GM19395 (cell line): ENCODE results near the gene GPSM3.
"Not testable (repeated sequence)": the region's sequence is repeated elsewhere in the genome, so short reads cannot be mapped to it uniquely, and the experiment has no call there.

Experiments
- ATAC-seq: cut with Tn5 transposase; IDR thresholded peaks from one replicate; pipeline ENCODE4 v1.9.1; 2021; ENCODE audit warnings: mild to moderate bottlenecking, moderate library complexity; ENCODE audit not compliant: unreplicated experiment

GPSM3 gene

DNA sequence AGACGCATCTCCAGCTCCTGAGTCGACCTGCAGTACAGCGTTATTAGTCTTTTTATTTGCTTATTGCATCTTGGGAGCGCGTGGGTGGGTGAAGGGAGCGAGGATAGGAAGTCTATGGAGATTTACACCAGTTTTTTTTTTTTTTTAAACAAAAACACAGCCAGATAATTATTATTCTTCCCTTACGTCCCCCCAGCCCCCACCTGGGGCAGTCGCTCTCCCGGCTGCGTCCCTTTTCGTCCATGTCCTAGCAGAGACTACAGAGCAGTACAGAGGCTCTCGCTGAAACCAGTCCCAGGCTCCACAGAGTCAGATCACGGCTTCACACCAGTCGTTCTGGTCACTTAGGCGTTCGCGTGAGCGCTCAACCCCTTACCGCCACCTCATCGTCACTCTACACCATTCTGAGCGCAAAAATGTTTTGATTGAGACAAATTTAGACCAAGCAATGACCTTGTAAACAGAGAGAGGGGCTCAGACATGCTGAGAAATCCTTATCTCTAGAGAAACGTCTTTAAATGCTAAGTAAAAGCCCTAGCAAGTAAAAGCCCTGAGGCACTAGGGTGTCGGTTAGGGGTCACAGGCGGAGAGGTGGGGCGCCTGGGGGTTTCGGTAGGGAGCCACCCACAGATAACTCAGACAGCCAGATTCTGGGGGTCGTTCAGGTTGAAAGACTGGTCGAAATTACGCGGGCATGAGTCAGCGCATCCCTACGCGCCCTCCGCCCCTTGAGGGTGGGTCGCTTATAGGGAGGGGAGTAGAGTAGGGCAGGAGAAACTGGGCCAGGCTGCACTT, 39.5 kb downstream of the GPSM3 start:
- ATAC-seq, result no peak

- ATAC-seq, result no peak
These were observed 40.3 kb downstream of the GPSM3 start, which contains the start of gene PRRT1 for GRCh38 chr6:32151863-32152768. Gene PRRT1 (minus strand): TSS chr6:32151939. CDS start chr6:32151827, 112 bp downstream.

DNA sequence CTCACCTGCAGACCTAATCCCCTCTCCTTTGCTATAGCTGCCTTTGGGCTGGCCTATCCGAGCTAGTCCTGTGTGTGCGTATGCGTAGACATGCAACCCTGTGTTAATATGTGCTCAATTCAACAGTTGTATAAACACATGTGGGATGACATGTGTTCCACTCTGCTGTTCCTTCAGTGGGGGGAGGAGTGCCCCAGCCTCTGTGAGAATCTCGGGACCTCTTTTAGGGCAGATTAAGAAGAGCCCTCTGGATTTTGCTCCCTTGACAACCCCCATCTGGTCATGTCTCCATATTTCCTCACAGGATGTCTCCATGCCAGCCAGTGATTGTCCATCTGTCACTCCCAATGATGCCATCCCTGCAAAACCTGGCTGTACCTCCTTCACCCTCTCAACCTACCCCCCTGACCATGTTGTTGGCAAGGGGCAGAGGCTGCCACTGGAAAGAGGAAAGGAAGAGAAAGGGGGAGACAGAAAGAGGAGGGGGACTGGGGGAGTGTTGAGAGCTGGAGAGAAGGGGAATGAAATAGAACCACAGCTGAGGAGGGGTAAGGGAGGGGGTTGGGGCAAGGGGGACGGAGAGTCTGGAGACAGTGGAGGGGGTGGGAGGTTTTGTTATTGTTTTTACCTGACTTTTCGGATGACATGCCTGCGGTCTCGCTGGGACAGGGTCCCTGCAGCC, 41.1 kb downstream of the GPSM3 start:
- ATAC-seq, result no peak

- no peak for ATAC-seq
These were observed 42.2 kb downstream of the GPSM3 start for GRCh38 chr6:32149932-32150870.

- no peak for ATAC-seq
These were observed 43.2 kb downstream of the GPSM3 start for GRCh38 chr6:32149092-32149755.

- no peak for ATAC-seq
These were observed 44.0 kb downstream of the GPSM3 start for GRCh38 chr6:32148289-32149091.

DNA sequence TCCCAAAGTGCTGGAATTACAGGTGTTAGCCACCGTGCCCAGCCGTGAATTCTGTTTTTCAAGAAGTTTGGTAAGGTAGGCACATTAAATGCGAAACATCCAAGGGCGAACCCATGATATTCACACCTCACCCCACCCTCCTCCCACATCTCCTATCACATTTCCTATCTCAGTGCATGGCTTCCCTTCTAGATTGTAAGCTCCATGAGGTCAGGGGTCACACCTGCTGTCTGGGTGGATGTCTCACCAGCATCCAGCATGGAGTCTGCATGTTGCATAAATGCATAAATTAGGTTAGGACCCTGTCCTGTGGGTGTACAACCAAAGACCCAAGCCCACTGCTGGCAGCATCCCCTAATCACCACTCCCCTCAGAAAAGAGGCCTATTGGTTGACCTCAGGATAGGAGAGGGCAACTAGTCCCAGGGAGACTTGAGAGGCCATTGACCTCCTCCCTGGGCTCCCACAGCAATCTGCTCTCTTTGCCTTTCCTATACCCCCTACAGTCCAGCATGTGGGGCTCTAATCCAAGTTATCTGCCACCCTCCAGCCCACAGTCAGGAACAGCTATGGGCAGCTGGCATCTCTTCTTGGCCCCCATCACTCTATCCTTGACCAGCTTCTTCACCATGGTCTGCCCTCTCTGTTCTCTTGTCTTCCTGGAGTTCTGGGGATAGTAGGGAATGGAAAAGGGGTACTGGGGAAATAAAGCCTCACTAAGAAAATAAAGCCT, 44.9 kb downstream of the GPSM3 start:
- ATAC-seq, result no peak

GRCh38 chr6:32146687-32147086, 45.8 kb downstream of the GPSM3 start:
- no peak for ATAC-seq

- no peak for ATAC-seq
These were observed 46.2 kb downstream of the GPSM3 start for GRCh38 chr6:32146287-32146686.

DNA sequence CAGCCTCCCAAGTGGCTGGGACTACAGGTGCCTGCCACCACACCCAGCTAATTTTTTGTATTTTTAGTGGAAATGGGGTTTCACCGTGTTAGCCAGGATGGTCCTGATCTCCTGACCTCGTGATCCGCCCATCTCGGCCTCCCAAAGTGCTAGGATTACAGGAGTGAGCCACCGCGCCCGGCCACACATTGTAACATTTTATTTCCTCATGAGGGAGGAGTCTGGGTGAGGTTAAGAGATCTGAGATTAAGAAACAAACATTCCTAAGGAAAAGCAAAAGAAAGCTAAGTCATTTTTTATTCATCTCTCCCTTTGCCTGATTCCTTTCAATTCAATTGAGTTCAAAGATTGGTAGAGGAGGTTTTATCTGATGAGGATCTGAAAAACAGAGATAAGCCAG, 48.2 kb downstream of the GPSM3 start:
- ATAC-seq, result not testable (repeated sequence)
